Inflammatory macrophage (primary cell): ENCODE data around the gene BASP1.
"Not testable (repeated sequence)": the region's sequence is repeated elsewhere in the genome, so short reads cannot be mapped to it uniquely, and the experiment has no call there.

Source experiments
- DNase-seq, 2 donors: peaks; one replicate each; pipeline ENCODE4 v3.0.0-alpha.2; 2020 to 2022

The BASP1 gene

DNA sequence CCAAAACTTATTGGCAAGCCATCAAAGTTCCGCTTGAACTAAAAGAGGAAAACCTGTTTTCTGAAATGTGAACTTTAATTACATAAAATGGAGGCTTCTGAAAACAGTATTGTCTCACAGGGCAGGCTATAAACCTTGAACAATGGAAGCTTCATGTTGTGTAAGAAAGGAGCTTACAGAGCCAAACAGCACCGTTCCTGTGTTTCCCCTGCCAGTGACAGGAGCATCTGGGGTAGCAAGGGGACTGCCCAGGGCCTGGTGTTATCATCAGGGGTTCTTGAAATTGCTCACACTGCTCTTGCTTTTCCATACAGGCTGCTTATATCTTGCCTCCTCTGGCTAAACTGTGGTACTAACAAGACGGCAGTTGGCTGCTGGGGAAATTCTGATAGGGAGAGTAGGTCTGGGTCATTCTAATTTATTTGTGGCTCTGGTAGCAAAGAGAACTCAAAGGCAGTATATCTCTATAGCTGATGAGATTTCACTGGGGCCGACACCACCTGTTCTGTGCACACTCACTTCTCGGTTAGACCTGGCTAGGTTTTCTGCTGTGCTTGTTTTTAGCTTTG, 40.4 kb downstream of the BASP1 start:
- DNase-seq = no peak

DNA sequence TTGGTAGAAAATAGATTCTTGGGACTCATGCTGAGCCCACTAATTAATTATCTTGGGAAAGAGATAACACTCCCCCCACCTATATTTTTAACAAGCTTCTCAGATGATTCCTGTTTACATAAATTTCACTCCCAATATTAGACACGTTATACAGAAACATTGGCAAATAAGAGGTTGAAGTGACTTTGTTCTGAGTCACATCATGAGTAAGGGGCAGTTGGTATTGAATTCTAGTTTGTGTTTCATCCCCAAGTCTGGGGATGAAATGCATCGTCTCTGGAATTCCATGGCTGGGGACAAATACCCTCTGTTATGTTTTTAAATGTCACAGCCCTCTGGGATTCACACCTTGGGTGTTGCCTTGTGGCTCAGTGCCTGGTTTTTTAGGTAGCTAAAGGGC, 41.0 kb downstream of the BASP1 start:
- no peak for DNase-seq

DNA sequence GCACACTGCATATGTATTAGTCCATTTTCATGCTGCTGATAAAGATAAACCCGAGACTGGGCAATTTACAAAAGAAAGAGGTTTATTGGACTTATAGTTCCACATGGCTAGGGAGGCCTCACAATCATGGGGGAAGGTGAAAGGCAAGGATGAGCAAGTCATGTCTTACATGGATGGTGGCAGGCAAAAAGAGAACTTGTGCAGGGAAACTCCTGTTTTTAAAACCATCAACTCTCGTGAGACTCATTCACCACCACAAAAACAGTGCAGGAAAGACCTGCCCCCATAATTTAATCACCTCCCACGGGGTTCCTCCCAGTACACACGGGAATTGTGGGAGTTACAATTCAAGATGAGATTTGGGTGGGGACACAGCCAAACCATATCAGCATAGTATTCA, 41.6 kb downstream of the BASP1 start:
- not testable (repeated sequence) for DNase-seq

GRCh38 chr5:17259630-17260257, 42.3 kb downstream of the BASP1 start:
- no peak for DNase-seq

GRCh38 chr5:17260549-17260948, 43.1 kb downstream of the BASP1 start:
- DNase-seq = no peak

- DNase-seq = no peak
Observed at GRCh38 chr5:17261075-17261474, 43.6 kb downstream of the BASP1 start.

- no peak for DNase-seq
Observed at GRCh38 chr5:17265041-17265440, 47.6 kb downstream of the BASP1 start.

- DNase-seq = no peak
Observed at GRCh38 chr5:17267106-17267505, 49.7 kb downstream of the BASP1 start.

- no peak for DNase-seq
Observed at GRCh38 chr5:17269201-17269600, 51.8 kb downstream of the BASP1 start.

GRCh38 chr5:17272111-17272510, 54.7 kb downstream of the BASP1 start:
- DNase-seq = no peak

DNA sequence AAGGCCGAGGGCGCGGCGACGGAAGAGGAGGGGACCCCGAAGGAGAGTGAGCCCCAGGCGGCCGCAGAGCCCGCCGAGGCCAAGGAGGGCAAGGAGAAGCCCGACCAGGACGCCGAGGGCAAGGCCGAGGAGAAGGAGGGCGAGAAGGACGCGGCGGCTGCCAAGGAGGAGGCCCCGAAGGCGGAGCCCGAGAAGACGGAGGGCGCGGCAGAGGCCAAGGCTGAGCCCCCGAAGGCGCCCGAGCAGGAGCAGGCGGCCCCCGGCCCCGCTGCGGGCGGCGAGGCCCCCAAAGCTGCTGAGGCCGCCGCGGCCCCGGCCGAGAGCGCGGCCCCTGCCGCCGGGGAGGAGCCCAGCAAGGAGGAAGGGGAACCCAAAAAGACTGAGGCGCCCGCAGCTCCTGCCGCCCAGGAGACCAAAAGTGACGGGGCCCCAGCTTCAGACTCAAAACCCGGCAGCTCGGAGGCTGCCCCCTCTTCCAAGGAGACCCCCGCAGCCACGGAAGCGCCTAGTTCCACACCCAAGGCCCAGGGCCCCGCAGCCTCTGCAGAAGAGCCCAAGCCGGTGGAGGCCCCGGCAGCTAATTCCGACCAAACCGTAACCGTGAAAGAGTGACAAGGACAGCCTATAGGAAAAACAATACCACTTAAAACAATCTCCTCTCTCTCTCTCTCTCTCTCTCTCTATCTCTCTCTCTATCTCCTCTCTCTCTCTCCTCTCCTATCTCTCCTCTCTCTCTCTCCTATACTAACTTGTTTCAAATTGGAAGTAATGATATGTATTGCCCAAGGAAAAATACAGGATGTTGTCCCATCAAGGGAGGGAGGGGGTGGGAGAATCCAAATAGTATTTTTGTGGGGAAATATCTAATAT, 58.1 kb downstream of the BASP1 start:
- DNase-seq = no peak

GRCh38 chr5:17276445-17276844, 59.0 kb downstream of the BASP1 start:
- no peak for DNase-seq

DNA sequence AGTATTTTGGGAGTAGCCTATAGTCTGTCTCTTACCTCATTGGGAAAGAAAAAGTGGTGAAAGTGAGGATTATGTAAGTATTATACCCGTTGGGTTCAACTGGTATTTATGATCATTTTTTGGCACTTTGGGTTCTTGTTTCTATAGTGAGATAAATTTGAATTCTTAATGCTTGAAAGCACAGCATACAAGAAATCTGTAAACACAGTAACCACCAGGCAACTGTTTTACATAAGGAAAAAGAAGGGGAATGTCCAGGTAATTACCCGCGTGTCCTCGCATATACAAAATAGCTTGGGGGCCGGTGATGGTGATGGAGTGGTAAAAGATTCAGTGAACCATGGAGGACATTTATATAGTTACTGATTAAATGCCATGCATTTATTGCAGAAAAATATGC, 60.5 kb downstream of the BASP1 start:
- DNase-seq = no peak

GRCh38 chr5:17278931-17279330, 61.5 kb downstream of the BASP1 start:
- DNase-seq = no peak

GRCh38 chr5:17279487-17279886, 62.1 kb downstream of the BASP1 start:
- no peak for DNase-seq

DNA sequence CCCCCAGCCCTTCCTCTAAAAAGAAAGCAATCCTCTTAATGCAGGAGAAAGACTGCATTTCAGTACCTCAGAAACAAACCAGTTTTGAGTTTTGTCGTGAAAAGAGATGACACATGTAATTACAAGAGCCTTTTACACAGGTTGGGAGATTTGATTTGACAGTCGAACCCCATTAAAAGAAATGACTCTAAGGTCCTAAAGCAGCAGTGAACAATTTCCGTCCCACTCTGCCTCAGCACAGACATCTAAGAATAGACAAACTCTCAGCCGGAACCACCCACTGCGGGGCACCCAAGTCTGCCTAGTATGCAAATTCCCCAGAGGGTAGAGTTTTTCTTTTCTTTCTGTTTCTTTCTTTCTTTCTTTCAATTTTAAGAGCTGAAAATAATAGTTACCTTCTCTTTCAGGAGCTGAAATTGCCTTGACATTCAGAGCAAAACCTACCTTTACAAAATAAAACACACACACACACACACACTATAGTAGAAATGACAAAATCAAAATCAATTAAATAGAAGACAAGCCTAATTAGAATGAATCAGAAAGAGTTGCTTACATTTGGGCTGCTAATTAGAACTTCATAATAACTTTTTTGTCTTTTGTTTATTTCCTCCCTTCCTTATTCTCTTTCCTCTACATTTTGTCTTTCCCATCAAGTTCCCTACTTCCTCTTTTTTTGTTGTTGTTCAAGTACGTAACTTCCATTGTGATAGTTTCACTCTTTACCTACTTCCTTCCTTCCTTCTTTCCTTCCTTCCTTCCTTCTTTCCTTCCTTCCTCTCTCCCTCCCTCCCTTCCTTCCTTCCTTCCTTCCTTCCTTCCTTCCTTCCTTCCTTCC, 65.1 kb downstream of the BASP1 start:
- peak; percentile 27 to 49 for DNase-seq

- DNase-seq = no peak
Observed at GRCh38 chr5:17283121-17283415, 65.6 kb downstream of the BASP1 start.

DNA sequence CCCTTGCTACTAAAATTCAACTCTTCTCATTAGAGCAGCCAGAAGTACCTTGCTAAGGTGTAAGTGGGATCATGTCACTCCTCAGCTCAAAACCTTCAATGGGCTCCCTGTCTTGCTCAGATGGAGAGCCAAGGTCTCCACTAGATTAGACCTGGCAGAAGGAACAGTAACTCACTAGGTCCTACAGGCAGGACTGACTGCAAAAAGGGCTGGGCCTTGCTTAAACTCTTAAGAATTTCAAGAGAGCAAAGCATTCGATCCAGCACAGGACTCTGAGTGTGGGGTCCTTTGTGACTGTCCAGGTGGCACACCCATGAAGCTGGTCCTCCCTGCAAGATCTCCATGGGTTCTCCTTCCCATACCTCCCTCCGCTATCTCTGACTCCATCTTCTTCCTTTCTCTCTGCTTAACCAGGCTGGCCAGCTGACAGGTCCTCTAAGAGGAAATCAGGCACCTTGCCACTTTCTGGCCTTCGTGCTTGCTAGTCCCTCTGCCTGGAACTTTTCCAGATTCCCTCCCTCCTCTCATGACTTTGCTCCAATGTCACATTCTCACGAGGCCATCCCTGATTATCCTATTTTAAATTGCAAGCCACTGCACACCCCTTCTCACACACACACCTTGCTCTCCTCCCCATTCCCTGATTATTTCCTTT, 70.2 kb downstream of the BASP1 start:
- no peak for DNase-seq

DNA sequence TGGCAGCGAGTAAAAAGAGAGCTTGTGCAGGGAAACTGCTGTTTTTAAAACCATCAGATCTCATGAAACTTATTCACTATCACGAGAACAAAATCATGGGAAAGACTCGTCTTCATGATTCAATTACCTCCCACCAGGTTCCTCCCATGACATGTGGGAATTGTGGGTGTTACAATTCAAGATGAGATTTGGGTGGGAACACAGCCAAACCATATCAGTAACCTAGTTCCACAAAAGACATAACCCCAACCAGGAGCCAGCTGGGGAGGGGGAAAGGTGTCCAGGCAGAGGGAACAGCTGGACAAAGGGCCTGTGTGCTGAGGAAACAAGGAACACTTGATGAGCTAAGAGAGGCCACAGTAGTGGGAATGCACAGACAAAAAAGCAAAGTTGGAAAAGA, 71.1 kb downstream of the BASP1 start:
- DNase-seq = no peak

DNA sequence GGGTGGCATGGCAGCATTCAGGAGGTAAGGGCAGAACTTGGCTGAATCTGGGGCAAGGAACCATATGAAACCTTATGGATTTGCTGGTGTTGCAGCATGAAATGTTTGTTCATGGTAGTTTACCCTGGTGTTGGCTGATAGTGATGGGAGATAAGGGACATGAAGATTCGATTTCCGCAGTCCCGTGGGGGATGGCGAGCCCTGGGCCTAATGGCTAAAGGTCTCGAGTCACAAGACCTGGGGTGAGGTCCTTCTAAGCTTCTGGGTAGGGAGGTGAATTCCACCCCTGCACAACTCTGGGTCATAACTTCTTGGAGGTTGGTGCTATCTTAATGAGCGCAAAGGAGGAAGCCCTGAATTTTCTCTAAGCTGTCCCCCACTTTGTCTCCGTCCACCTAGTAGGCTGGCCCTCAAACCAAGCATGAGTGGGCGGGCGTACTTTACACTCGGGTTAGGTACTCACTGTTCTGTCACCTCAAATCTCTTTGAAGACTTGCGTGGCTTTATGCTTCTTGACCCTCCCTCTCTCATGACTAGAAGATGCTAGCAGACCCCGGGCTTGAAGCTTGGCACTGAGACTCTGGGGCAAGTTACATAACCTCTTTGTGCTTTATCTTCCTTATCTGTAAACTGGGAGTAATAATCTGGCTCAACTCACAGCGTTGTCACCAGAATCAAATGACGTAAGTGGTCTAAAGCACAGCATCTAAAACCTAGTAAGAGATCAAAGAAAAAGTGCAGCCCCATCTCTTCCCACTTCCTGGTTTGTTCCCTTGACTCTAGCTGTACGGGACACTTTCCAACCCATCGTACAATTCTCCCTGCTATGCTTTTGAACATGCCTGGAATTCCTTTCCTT, 72.5 kb downstream of the BASP1 start:
- DNase-seq = no peak

DNA sequence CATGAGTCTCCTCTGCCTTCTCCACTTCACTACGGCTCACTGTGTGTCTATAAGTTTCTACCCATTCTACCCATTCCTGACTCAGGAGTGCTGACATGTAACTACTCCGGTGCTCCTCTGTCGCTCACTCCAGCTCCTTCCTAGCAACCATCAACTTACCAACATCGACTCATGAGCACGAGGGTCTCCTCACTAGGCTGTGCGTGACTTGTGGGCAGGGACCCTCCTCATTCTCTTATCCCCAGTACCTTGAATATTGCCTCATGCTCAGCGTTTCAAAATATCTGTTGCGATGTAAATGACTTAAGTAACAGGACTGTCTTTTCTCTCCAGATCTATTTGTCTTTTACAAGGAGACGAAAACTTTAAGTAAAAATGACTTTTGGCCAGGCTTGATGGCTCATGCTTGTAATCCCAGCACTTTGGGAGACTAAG, 73.1 kb downstream of the BASP1 start:
- DNase-seq = no peak
